HL-60/S4 (cell line): ENCODE results near the gene RAPGEF5.

Source experiments
- in situ Hi-C: fragments of 300-500 bp; cut with MboI; formaldehyde crosslinking; loops from 2 replicates; pipeline ENCODE4 v1.14.3; 2022; ENCODE audit warnings: low sequenced_read_pairs

The RAPGEF5 gene

DNA sequence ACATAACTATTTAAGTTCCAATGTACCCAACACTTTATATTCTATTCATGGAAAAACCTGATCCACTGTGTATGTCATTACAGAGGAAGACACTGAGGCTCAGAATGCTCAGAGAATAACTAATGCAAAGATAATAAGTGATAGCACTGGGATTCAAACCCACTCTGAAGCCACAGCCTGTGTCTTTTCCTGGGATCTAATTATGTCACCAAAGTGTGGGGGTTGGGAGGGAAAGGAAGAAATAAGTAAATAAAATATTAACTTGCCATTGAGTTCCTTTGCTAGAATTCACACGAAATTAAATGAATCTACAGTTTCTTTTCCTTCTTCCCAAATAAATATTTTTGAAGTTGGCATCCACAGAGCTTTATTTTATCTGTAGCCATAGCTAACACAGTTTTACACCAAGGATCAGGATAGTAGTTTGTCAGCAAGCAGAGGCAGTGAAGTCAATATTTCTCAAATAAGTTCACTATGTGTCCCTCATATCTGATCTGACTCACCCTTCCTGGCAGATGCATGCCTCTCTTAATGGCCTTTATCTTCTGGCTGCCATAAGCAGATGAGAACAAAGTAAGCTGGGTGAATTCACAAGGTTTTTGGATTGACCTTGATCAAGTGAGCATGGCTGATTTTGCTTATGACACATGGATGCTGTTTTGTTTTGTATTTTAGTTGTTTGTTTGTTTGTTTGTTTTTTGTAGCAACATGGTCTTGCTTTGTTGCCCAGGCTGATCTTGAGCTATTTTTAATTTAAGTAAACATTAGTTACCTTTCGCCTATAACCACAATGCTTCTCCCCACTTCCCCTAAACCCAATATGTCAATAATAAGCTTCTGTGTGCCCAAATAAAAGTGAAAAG is 6.3 kb downstream of the RAPGEF5 start:
- in situ Hi-C loops = no loop called here

- in situ Hi-C loops = no loop called here
Observed at GRCh38 chr7:22348379-22348778, 8.6 kb downstream of the RAPGEF5 start.

DNA sequence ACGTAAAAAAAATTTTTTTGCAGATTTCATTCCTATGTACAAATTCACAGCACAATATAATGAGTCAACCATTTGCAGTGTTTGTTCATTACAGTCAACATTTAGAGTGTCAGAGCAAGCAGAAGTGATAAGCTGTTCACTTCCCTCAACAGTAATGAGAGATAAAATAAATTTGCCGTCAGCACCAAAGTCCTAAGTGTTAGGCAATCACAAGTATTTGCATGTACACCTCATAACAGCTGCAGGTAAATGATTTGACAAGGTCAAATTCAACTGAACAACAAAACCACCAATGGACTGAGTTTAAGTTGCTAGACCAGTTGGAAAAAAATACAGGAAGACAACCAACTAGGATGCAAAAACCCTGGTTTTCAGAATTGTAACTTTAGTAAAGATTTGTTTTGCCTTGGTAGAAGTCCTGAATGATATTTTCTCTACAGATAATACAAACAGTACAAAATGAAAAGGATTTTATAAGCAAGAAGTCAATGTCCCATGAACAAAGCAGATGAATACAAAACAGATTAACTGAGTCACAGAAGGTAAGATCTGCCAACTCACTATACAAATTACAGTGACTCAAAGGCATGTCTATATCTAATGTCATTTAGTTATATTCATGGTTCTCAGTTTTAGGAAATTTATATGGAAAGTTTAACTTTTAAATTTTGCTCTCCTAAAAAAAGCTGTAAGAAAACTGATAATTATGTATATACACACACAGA is 10.4 kb downstream of the RAPGEF5 start:
- in situ Hi-C loops = no loop called here

- in situ Hi-C loops = no loop called here
Observed at GRCh38 chr7:22344655-22345054, 12.3 kb downstream of the RAPGEF5 start.

DNA sequence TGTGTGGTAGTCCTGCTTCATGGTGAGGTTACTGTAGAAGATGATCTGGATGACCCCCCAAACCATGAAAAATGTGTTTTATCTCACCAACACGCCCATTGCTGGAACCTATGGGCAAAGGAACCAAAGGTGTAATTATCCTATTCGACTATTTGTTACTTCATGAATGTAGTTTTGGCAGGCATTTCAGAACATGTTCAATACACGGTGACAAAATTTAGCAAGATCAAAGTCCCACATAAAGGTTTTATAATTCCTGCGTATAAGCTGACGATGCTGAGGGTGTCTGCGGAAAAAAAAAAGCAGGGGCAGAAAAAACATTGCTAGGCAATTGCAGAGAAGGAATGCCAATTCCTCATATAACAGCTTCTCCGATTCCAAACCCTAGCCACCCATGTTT is 13.3 kb downstream of the RAPGEF5 start:
- in situ Hi-C loops = no loop called here

GRCh38 chr7:22343071-22343470 is 13.9 kb downstream of the RAPGEF5 start:
- in situ Hi-C loops = no loop called here

DNA sequence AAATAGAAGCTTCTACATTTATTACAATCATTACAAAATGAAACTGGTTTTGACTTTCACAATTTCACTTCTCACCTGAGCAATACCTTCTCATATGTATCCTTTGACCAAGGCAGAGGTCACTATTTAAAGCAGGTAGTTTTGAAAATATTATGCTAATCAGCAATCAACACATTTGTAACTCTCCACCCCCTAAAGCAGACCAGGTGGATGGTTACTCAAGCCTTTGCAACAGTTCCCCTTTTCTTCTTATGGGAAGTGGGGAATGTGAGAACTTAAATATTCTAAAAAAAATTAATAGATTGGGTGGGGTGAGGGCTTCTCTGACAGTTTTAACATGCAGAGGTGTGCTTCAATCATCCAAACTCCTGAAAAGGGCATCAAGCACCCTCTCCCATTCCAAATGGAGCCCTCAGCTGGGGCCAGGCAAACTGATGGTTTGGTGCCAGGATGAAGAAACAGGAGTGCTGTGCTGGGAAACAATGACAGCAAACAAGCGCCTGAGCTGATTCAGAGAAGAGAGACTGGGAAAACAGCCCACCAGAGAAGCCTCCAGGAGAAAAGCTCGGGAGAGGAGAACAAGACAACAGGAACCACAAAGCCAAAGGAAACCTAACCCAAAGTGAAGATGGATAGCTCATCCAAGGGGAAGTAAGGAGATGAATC is 17.1 kb downstream of the RAPGEF5 start:
- in situ Hi-C loops = no loop called here

GRCh38 chr7:22338877-22339276 is 18.1 kb downstream of the RAPGEF5 start:
- in situ Hi-C loops = no loop called here

GRCh38 chr7:22338411-22338810 is 18.5 kb downstream of the RAPGEF5 start:
- in situ Hi-C loops = no loop called here

GRCh38 chr7:22333680-22334141 is 23.2 kb downstream of the RAPGEF5 start:
- in situ Hi-C loops = no loop called here

DNA sequence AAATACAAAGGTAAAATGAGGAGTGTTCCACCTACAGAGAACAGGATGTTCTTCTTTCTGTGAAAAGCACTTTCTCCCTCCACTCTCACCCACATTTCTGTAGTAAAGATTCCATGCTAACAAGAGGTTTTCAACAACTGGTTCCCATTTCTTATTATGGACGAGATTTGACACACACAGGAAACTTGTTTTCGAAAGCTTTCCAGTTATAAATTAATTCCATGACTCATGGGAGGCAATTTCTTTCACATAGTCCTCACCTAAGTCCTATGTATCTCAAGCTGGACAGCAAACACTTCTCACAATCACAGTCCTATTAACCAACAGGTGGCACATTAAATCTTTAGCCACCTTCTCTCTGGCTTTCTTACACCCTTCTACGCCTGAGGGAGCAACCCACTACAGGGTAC is 24.5 kb downstream of the RAPGEF5 start:
- in situ Hi-C loops = no loop called here

- in situ Hi-C loops = no loop called here
Observed at GRCh38 chr7:22331704-22332103, 25.2 kb downstream of the RAPGEF5 start.

DNA sequence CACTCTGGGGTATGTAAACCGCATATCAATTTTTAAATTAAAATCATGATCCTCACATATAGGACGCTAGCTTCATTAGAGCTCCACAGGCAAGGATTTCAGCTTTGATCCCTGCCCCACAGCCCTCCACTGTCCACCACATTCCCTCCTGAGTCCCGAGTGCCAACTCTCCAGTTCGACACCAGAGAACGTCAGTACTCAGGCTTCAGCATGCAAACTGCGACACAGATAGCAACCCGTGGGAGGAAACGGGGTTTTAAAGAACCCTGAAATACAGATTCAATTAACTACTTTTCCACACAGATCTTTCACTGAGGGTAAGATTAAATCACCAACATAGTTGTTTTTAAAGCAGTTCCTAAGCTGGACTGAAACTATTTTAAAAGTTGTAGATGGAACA is 26.1 kb downstream of the RAPGEF5 start:
- in situ Hi-C loops = no loop called here

GRCh38 chr7:22329816-22330524 is 27.0 kb downstream of the RAPGEF5 start:
- in situ Hi-C loops = no loop called here

DNA sequence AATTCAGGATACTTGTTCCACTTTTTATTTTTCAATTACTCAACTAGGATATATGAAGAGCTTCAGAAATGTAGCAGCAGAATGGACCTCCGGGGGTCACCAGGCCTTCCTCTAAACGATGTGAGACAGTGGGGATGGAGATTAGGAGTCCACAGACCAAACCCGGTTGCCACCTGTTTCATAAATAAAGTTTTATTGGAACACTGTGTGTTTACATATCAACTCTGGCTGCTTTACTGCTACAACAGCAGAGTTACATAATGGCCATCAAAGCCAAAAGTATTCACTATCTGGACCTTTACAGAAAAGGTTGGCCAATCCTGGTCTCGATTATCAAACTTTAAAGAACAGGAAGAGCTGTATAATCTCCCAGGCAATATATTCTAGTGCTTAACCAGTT is 30.8 kb downstream of the RAPGEF5 start:
- in situ Hi-C loops = no loop called here

GRCh38 chr7:22325671-22326070 is 31.3 kb downstream of the RAPGEF5 start:
- in situ Hi-C loops = no loop called here

GRCh38 chr7:22323714-22324113 is 33.2 kb downstream of the RAPGEF5 start:
- in situ Hi-C loops = no loop called here

DNA sequence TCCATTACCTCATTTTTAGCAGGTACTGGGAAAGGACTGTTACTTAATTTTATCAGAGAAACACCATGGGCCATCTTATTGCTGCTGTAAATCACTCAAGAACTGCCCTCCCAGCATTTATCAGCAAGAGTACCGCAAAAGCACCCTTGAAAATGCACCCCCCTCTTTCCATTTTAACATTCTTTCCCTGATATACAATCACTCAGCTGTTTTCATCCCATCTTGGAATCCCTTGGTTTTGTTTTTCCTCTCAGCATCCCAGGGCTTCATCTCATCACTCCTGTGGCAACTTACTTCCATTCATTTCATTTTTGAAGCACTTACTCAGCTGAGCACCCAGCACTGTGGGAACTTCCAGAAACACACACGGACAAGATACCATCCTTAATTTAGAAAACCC is 36.5 kb downstream of the RAPGEF5 start:
- in situ Hi-C loops = no loop called here

DNA sequence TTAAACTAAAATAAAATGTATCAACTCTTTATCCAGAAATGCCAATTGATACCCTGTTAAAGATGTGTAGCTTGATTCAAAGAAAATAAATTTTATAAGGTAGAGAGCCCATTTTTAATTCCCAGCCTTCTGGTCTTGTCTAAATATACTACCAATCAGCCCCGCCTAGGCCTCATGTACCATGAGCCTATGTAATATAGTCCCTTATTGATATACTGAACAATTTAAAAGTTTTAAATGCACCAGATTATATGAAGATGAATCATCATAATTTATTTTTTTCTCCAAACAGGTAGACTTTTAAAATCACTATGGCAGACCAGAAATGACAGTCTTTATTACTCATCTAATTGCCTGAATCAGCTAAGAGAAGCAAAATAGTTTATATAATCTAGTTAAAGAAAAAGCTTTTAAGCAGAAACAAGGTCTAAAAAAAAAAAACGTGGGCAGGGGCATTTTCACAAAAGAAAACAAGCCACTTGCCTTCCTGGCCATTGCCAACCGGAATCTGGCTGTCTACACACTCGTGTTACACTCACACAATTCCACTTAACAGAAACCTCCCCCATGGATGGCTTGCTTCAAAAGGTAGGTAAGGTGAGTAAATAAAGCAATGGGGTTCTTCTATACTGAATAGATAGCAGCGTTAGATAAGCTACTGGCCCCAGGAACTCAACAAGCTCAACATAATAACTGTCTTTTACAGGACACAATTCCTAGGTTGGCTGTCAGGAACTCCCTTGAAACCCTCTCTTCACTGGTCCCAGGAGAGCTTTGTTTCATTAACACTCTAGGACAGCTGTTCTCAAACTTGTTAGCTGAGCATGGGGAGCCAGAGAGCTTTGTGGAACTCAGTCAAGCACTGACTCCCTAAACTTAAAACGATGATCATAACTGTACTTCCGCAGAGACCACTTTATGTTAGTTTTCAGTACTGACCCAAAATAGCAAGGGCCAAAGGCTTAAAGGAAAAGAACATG is 37.2 kb downstream of the RAPGEF5 start:
- in situ Hi-C loops = no loop called here

GRCh38 chr7:22318376-22318775 is 38.6 kb downstream of the RAPGEF5 start:
- in situ Hi-C loops = no loop called here
